Thyroid gland (tissue), 4 donors: ENCODE data around the gene CCDC192.

Experiments used
- POLR2A ChIP-seq, 2 donors: fragments of 450-650 bp; IDR thresholded peaks; one replicate each; pipeline ENCODE4 v1.6.1; 2017; ENCODE audit warnings: antibody characterized with exemption in 2 of 2, mild to moderate bottlenecking in 2 of 2, moderate library complexity in 1 of 2
- TF ChIP-seq, protein P1 (sequence below), 6 experiments: fragments of 200-600 bp in 3 of 6; fragments of 450-650 bp in 3 of 6; sonication (generic) in 3 of 6; IDR thresholded peaks; one replicate each; pipeline ENCODE4 v1.5.1; 2016 to 2019; ENCODE audit warnings: antibody characterized with exemption in 6 of 6, mild to moderate bottlenecking in 2 of 6, inconsistent platforms in 1 of 6, moderate library complexity in 1 of 6

DNA sequence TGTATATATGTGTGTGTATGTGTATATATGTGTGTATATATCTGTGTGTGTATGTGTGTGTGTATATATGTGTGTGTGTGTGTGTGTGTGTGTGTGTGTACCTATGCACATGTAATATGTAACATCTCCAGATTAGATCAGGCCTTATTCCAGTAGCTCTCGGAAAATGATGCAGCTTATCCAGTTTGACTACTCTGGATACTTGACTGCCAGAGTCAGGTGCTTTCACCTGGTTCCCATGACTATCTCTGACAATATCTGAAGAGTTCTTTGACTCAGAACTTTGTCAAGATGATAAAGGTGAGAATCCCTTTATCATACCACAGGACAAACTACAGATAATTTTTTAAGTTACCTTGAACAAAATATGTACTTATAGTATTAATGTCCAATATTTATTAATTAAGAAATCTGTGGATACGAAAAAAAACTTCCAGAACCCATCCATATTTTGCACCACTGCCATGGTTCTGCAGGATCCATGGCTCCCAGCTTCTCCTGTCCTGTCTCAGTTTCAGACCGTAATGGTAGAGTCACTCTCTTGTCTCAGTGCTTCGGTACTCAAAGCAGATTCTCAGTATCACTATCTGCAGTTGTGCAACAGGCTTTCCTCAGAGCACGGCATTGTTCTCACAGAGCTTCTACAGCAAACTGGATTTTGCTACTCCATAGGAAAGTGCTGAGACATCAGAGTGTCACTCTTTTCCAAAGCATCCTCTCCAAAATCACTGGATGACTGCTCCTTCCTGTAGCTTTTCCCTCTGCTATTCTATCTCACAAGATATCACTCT lies 216.0 kb downstream of the CCDC192 start:
- TF ChIP-seq, protein P1, sequence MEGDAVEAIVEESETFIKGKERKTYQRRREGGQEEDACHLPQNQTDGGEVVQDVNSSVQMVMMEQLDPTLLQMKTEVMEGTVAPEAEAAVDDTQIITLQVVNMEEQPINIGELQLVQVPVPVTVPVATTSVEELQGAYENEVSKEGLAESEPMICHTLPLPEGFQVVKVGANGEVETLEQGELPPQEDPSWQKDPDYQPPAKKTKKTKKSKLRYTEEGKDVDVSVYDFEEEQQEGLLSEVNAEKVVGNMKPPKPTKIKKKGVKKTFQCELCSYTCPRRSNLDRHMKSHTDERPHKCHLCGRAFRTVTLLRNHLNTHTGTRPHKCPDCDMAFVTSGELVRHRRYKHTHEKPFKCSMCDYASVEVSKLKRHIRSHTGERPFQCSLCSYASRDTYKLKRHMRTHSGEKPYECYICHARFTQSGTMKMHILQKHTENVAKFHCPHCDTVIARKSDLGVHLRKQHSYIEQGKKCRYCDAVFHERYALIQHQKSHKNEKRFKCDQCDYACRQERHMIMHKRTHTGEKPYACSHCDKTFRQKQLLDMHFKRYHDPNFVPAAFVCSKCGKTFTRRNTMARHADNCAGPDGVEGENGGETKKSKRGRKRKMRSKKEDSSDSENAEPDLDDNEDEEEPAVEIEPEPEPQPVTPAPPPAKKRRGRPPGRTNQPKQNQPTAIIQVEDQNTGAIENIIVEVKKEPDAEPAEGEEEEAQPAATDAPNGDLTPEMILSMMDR (IDR thresholded peaks at IDR 0.05), result no peak
- no peak for TF ChIP-seq POLR2A (IDR thresholded peaks at IDR 0.05)
